A673 (cell line): ENCODE results near the gene VTI1B. TPM values are rescaled to one million over a fixed set of nuclear protein-coding genes. Genes with fewer than 3 reads are reported as not detected.

Source experiments
- BruUV-seq: library from RNA; stranded (reverse); fragments of 400-500 nt; replicated peaks from 2 replicates; lab custom pipeline; 2021; lab: Mats Ljungman, UMichigan
- CTCF ChIA-PET: fragments of 300-600 bp; sonication (Branson Sonifier 250); formaldehyde crosslinking; loops from one replicate; lab custom pipeline; 2022; ENCODE audit warnings: antibody characterized with exemption; lab: Charles Lee
- POLR2A ChIA-PET: fragments of 300-600 bp; sonication (Branson Sonifier 250); formaldehyde crosslinking; loops from one replicate; lab custom pipeline; 2022; ENCODE audit warnings: antibody characterized with exemption; ENCODE audit not compliant: low non-redundant PET; lab: Charles Lee
- DNase-seq: peaks from one replicate; pipeline ENCODE4 v3.0.0-alpha.2; 2015; ENCODE audit warnings: low spot score
- H3K27ac ChIP-seq: fragments of 200-600 bp; sonication (generic); 2 replicates; pipeline ENCODE4 v1.5.1; 2016; ENCODE audit warnings: mixed run types, low read depth, mild to moderate bottlenecking, mixed read lengths, antibody characterized with exemption, low read length; ENCODE audit not compliant: poor library complexity, severe bottlenecking
- H3K27me3 ChIP-seq: fragments of 200-600 bp; sonication (generic); replicated peaks from 2 replicates; pipeline ENCODE4 v1.6.1; 2017; ENCODE audit warnings: mixed run types, low read depth, mild to moderate bottlenecking, mixed read lengths, antibody characterized with exemption, low read length; ENCODE audit not compliant: insufficient read depth, poor library complexity
- H3K36me3 ChIP-seq: fragments of 200-600 bp; sonication (generic); 2 replicates; pipeline ENCODE4 v1.6.1; 2016; ENCODE audit warnings: mixed run types, mild to moderate bottlenecking, mixed read lengths, antibody characterized with exemption, low read length; ENCODE audit not compliant: insufficient read depth, poor library complexity, severe bottlenecking
- H3K4me1 ChIP-seq: fragments of 200-600 bp; sonication (generic); 2 replicates; pipeline ENCODE4 v1.6.1; 2017; ENCODE audit warnings: mixed run types, mild to moderate bottlenecking, mixed read lengths, antibody characterized with exemption, low read length; ENCODE audit not compliant: insufficient read depth, poor library complexity, severe bottlenecking
- H3K4me3 ChIP-seq: fragments of 200-600 bp; sonication (generic); 2 replicates; pipeline ENCODE4 v1.5.1; 2016; ENCODE audit warnings: low read depth, mixed run types, mild to moderate bottlenecking, mixed read lengths, low read length; ENCODE audit not compliant: poor library complexity, severe bottlenecking
- H3K9me3 ChIP-seq: fragments of 200-600 bp; sonication (generic); 2 replicates; pipeline ENCODE4 v1.6.1; 2016; ENCODE audit warnings: mixed run types, low read depth, mild to moderate bottlenecking, mixed read lengths, antibody characterized with exemption, low read length; ENCODE audit not compliant: poor library complexity, severe bottlenecking
- EZH2 ChIP-seq: fragments of 200-600 bp; sonication (generic); IDR thresholded peaks from 2 replicates; pipeline ENCODE4 v1.6.1; 2017; ENCODE audit warnings: borderline replicate concordance, low read depth, mild to moderate bottlenecking, mixed read lengths, antibody characterized with exemption, low read length; ENCODE audit not compliant: poor library complexity, severe bottlenecking
- intact Hi-C: fragments of 100-400 bp; cut with micrococcal nuclease; formaldehyde crosslinking; loops from one replicate; pipeline ENCODE4 v1.10.0; 2022; ENCODE audit not compliant: unreplicated experiment
- total RNA-seq: library from RNA; stranded (reverse); gene quantifications from 2 replicates; pipeline ENCODE4 v1.2.3, GENCODE V29; 2021
- TF ChIP-seq, protein P1 (sequence below): fragments of 300-800, 200-600 bp; sonication (generic); conservative IDR thresholded peaks from 2 replicates; pipeline ENCODE4 v1.5.1; 2017; ENCODE audit warnings: low read depth, mild to moderate bottlenecking, antibody characterized with exemption, low read length, moderate library complexity, mixed read lengths

Gene VTI1B
- total RNA-seq, 1 experiment from 2014 or later: 123 TPM

DNA sequence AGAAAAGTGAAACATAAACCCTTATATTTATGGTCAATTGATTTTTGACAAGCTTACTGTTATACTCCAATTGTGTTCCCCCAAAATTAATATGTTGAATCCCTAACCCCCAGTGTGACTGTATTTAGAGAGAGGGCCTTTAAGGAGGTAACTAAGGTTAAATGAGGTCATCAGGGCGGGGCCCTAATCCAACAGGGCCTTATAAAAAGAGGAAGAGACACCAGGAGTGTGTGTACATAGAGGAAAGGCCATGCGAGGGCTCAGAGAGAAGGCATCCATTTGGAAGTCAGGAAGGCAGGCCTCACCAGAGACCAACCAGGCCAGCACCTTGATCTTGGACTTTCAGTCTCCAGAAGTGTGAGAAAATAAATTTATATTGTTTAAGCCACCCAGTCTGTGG is 6.5 kb upstream of the VTI1B start:
- TF ChIP-seq, protein P1, sequence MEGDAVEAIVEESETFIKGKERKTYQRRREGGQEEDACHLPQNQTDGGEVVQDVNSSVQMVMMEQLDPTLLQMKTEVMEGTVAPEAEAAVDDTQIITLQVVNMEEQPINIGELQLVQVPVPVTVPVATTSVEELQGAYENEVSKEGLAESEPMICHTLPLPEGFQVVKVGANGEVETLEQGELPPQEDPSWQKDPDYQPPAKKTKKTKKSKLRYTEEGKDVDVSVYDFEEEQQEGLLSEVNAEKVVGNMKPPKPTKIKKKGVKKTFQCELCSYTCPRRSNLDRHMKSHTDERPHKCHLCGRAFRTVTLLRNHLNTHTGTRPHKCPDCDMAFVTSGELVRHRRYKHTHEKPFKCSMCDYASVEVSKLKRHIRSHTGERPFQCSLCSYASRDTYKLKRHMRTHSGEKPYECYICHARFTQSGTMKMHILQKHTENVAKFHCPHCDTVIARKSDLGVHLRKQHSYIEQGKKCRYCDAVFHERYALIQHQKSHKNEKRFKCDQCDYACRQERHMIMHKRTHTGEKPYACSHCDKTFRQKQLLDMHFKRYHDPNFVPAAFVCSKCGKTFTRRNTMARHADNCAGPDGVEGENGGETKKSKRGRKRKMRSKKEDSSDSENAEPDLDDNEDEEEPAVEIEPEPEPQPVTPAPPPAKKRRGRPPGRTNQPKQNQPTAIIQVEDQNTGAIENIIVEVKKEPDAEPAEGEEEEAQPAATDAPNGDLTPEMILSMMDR: no peak
- no peak for TF ChIP-seq EZH2
- Histone ChIP-seq H3K36me3 (peaks cover 94% of the 10 kb centered on the region), H3K27me3 (no peaks in the 10 kb centered on the region), H3K27ac (no peak overlapping the region), H3K9me3 (no peaks in the 10 kb centered on the region), H3K4me3 (no peak overlapping the region), H3K4me1 (no peaks in the 10 kb centered on the region)
- ChIA-PET POLR2A (no interaction called here), CTCF (no interaction called here)
- intact Hi-C loops: no loop called here
- BruUV-seq: no TSS peak
- DNase-seq: no peak

DNA sequence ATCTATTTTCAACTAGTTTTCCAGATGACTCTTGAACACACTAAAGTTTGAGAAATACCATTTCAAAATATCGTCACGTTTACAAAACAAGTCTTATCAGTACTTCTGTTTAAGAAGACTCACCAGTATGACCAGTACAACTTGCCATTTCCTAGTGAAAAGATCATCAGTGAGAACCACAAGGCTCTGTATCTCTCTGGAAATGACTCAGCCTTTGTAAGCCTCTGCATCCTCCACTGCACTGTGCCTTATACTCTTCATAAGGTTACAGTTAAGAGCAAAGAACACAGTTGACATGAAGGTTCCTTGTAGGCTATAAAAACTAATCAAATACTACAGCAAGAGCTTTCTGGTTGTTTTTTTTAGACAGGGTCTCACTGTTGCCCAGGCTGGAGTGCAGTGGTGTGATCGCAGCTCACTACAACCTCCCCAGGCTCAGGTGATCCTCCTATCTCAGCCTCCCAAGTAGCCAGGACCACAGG is 5.7 kb upstream of the VTI1B start:
- Histone ChIP-seq H3K27me3 (no peaks in the 10 kb centered on the region), H3K27ac (no peak overlapping the region), H3K4me3 (no peak overlapping the region), H3K4me1 (peaks cover 4% of the 10 kb centered on the region), H3K36me3 (peaks cover 87% of the 10 kb centered on the region), H3K9me3 (no peaks in the 10 kb centered on the region)
- POLR2A ChIA-PET: no interaction called here
- no peak for DNase-seq
- BruUV-seq: no TSS peak
- intact Hi-C loops: no loop called here
- no peak for TF ChIP-seq EZH2
- TF ChIP-seq, protein P1: no peak
- CTCF ChIA-PET: no interaction called here

DNA sequence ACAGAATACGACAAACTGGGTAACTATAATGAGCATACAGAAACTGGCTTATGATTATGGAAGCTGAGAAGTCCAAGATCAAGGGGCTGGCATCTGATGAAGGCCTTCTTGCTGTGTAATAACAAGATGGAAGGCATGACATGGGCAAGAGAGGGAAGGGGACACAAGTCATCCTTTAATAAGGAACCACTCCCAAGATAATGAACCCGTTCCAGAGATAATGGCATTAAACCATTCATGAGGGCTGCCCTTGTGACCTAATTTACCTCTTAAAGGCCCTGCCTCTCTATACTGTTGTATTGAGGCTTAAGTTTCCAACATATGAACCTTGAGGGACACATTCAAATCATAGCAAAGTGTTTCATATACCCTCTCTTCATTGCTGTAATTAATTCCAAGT is 4.6 kb upstream of the VTI1B start:
- Histone ChIP-seq H3K27me3 (no peaks in the 10 kb centered on the region), H3K4me1 (peaks cover 4% of the 10 kb centered on the region), H3K9me3 (no peaks in the 10 kb centered on the region), H3K27ac (no peak overlapping the region), H3K36me3 (peaks cover 75% of the 10 kb centered on the region), H3K4me3 (no peak overlapping the region)
- ChIA-PET CTCF (no interaction called here), POLR2A (no interaction called here)
- no peak for TF ChIP-seq EZH2
- TF ChIP-seq, protein P1: no peak
- intact Hi-C loops: no loop called here
- no TSS peak for BruUV-seq
- DNase-seq: no peak
